ENCODE results near the gene NHLRC2. TPM values are rescaled to one million over a fixed set of nuclear protein-coding genes. Genes with fewer than 3 reads are reported as not detected.

The NHLRC2 gene
- total RNA-seq, 1 experiment from 2014 or later, result 30.9 TPM

DNA sequence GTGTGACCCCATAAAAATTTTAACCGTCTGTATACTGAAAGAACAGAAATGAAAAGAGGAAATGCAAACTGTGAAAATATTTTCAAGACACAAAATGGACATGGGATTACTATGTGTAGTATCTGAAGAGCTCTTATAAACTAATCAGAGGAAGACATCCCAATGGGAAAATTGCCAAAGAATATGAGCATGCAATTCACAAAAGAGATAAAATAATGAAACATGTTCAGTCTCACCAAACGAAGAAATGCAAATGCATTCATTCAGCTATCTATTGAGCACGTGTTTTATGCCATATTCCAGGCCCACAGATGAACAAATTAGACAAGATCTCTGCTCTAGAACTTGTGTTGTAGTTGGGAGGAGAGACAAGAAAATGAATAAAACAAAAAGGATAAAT, 63.2 kb downstream of the NHLRC2 start:
- Histone ChIP-seq H3T11ph (ENCODE audit: low read length) (no peak overlapping the region), H3K23me2 (ENCODE audit: insufficient read length, low read depth, low read length, poor library complexity, severe bottlenecking) (no peaks in the 10 kb centered on the region), H2AK5ac (ENCODE audit: insufficient read length, low read length) (no peak overlapping the region), H2BK120ac (ENCODE audit: low read depth, low read length, poor library complexity, severe bottlenecking) (no peak overlapping the region), H3K9ac (ENCODE audit: extremely low read depth, insufficient read length, low read length) (no peak overlapping the region), H3K4me2 (ENCODE audit: insufficient read depth, insufficient read length, low read length) (no peak overlapping the region), H3K56ac (ENCODE audit: insufficient read length, low read depth, low read length) (no peak overlapping the region), H3K23ac (ENCODE audit: insufficient read length, low read depth, low read length) (no peak overlapping the region), H4K8ac (replicated peaks; ENCODE audit: insufficient read length, low read depth, low read length) (no peak overlapping the region), H4K20me1 (ENCODE audit: control insufficient read depth, insufficient read depth, insufficient read length) (no peaks in the 10 kb centered on the region), H3K4ac (ENCODE audit: low read depth, low read length) (no peak overlapping the region), H3K18ac (ENCODE audit: insufficient read length, low read depth, low read length) (no peak overlapping the region), H2BK5ac (ENCODE audit: insufficient read length, low read length) (no peak overlapping the region), H2BK15ac (ENCODE audit: low read depth, low read length) (no peak overlapping the region), H3K79me2 (ENCODE audit: insufficient read depth, low read length) (no peaks in the 10 kb centered on the region), H3K79me1 (ENCODE audit: insufficient read depth, low read depth, low read length, poor library complexity, severe bottlenecking) (no peaks in the 10 kb centered on the region), H3K4me1 (ENCODE audit: insufficient read depth, low read length) (no peaks in the 10 kb centered on the region), H2BK12ac (ENCODE audit: insufficient read length, low read depth, low read length) (no peak overlapping the region), H3K14ac (ENCODE audit: insufficient read depth, low read length) (no peak overlapping the region), H4K5ac (ENCODE audit: insufficient read length, low read depth, low read length) (no peak overlapping the region), H3K27ac (ENCODE audit: insufficient read length, low read depth, low read length) (no peak overlapping the region), H2AFZ (ENCODE audit: low read length) (no peak overlapping the region), H4K91ac (ENCODE audit: insufficient read length, low read depth, low read length) (no peak overlapping the region), H3K9me3 (ENCODE audit: control insufficient read depth, low read depth, low read length) (no peaks in the 10 kb centered on the region), H2BK20ac (ENCODE audit: low read depth, low read length, poor library complexity, severe bottlenecking) (no peak overlapping the region), H3K27me3 (ENCODE audit: insufficient read depth, low read length) (no peaks in the 10 kb centered on the region)
- H3K9me3 Mint-ChIP-seq, result no peaks in the 10 kb centered on the region
- no peak overlapping the region for H3K4me3 Mint-ChIP-seq
- TF ChIP-seq, protein P1, sequence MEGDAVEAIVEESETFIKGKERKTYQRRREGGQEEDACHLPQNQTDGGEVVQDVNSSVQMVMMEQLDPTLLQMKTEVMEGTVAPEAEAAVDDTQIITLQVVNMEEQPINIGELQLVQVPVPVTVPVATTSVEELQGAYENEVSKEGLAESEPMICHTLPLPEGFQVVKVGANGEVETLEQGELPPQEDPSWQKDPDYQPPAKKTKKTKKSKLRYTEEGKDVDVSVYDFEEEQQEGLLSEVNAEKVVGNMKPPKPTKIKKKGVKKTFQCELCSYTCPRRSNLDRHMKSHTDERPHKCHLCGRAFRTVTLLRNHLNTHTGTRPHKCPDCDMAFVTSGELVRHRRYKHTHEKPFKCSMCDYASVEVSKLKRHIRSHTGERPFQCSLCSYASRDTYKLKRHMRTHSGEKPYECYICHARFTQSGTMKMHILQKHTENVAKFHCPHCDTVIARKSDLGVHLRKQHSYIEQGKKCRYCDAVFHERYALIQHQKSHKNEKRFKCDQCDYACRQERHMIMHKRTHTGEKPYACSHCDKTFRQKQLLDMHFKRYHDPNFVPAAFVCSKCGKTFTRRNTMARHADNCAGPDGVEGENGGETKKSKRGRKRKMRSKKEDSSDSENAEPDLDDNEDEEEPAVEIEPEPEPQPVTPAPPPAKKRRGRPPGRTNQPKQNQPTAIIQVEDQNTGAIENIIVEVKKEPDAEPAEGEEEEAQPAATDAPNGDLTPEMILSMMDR (conservative IDR thresholded peaks at IDR 0.05), result no peak
- no peak overlapping the region; a peak in 2 of 7 replicates for H3K27ac Mint-ChIP-seq
- H3K27me3 Mint-ChIP-seq (ENCODE audit: low read depth), result no peaks in the 10 kb centered on the region
- no peak for DNase-seq
- no peaks in the 10 kb centered on the region for H3K4me1 Mint-ChIP-seq
- peaks cover 0 to 3% (median 3%) of the 10 kb centered on the region in 3 experiments; a peak in 3 of 7 replicates for H3K36me3 Mint-ChIP-seq (ENCODE audit: insufficient read depth in 1 of 3, low read depth in 3 of 3)
- no CpG with 5 or more reads among the region's 3 CpGs for WGBS (ENCODE audit: extremely low coverage, insufficient read length, low lambda C conversion rate)
